ACHN (cell line): ENCODE results near the gene S1PR2.

Experiments
- DNase-seq: peaks from one replicate; pipeline ENCODE4 v3.0.0-alpha.2; 2015
- in situ Hi-C: cut with HindIII; loops from 2 replicates; pipeline ENCODE4 v1.10.0; 2017; ENCODE audit warnings: low sequenced_read_pairs, low pct_ligation_motif_present, low pct_unique_long_range_greater_than_20kb

Gene S1PR2

GRCh38 chr19:10230861-10231611 is at the start of gene S1PR2:
TSS of gene S1PR2 (minus strand) at chr19:10231331. CDS start at chr19:10224905, 6,426 bp downstream.
- peak; percentile 34 for DNase-seq
- in situ Hi-C loops = no loop called here

GRCh38 chr19:10279737-10280442 is 48.8 kb upstream of the S1PR2 start:
- in situ Hi-C loops = no loop called here
- no peak for DNase-seq

GRCh38 chr19:10278935-10279334 is 47.8 kb upstream of the S1PR2 start:
- no peak for DNase-seq
- in situ Hi-C loops = no loop called here

GRCh38 chr19:10277795-10278589 is 46.9 kb upstream of the S1PR2 start:
- DNase-seq = no peak
- in situ Hi-C loops = no loop called here

GRCh38 chr19:10274589-10274988 is 43.5 kb upstream of the S1PR2 start:
- in situ Hi-C loops = no loop called here
- DNase-seq = no peak

- in situ Hi-C loops = no loop called here
- DNase-seq = no peak
Measured at GRCh38 chr19:10271543-10272086, 40.5 kb upstream of the S1PR2 start.

- in situ Hi-C loops = no loop called here
- DNase-seq = no peak
Measured at GRCh38 chr19:10270616-10271394, 39.7 kb upstream of the S1PR2 start, which contains the start of gene ICAM1. TSS of gene ICAM1 (plus strand) at chr19:10271120. CDS start at chr19:10271160, 40 bp downstream.

- DNase-seq = no peak
- in situ Hi-C loops = no loop called here
Measured at GRCh38 chr19:10270180-10270615, 39.1 kb upstream of the S1PR2 start.

- DNase-seq = peak; percentile 65
- in situ Hi-C loops = no loop called here
Measured at GRCh38 chr19:10269333-10270179, 38.4 kb upstream of the S1PR2 start.

- no peak for DNase-seq
- in situ Hi-C loops = no loop called here
Measured at GRCh38 chr19:10268071-10268470, 36.9 kb upstream of the S1PR2 start.

GRCh38 chr19:10266706-10267105 is 35.6 kb upstream of the S1PR2 start:
- in situ Hi-C loops = no loop called here
- no peak for DNase-seq

GRCh38 chr19:10262771-10263170 is 31.6 kb upstream of the S1PR2 start:
- in situ Hi-C loops = no loop called here
- no peak for DNase-seq

- in situ Hi-C loops = no loop called here
- no peak for DNase-seq
Measured at GRCh38 chr19:10260141-10260584, 29.0 kb upstream of the S1PR2 start.

GRCh38 chr19:10259162-10259905 is 28.2 kb upstream of the S1PR2 start:
- DNase-seq = peak; percentile 83
- in situ Hi-C loops = no loop called here

GRCh38 chr19:10258080-10258710 is 27.1 kb upstream of the S1PR2 start:
- no peak for DNase-seq
- in situ Hi-C loops = no loop called here

- in situ Hi-C loops = no loop called here
- DNase-seq = no peak
Measured at GRCh38 chr19:10256970-10257615, 26.0 kb upstream of the S1PR2 start.
